Measurements from ENCODE around the gene IGFBP1.
A peak's percentile ranks its signal among the peaks of the same experiment; 100 is the strongest.

Gene IGFBP1

GRCh38 chr7:45881280-45881758, 7.0 kb upstream of the IGFBP1 start:
- no peak for DNase-seq (ENCODE audit: low spot score)

DNA sequence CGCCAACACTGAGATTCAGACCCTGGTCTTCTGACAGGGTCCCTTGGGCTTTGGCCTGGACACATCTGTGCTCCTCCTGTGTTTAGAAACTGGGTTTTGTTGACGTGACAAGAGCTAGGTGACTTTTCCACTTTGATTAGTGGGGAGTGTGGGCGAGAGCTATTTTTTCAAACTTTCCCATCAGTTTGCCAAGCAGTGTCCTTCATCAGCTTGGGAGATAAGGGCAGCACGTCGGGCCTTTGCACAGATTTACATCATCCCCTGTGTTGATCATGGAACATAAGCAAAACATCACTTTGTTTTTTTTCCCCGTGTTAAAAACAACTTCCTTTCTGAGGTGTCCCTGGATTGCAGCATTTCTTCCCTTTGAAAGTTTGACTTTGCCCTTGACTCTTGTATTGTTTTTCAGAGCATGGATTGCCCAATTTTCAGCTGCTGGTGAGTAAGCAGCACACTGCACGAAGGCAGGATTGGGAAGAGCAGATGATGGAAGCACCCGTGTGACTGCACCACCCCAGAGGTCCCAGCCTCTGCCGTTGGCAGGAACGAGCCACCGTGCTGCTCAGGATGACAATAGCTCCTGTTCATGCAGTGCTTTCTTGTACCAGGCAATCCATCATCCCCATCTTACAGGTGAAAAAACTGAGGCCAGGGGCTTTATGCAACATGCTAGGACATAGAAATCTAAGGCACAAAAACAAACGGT, 6.4 kb upstream of the IGFBP1 start:
- no peak for DNase-seq (ENCODE audit: low spot score)

GRCh38 chr7:45882465-45882810, 5.8 kb upstream of the IGFBP1 start:
- DNase-seq (ENCODE audit: low spot score): no peak

- no peak for DNase-seq (ENCODE audit: low spot score)
Observed at GRCh38 chr7:45884136-45884535, 4.2 kb upstream of the IGFBP1 start.

GRCh38 chr7:45885264-45885882, 2.9 kb upstream of the IGFBP1 start:
- DNase-seq (ENCODE audit: low spot score): no peak

DNA sequence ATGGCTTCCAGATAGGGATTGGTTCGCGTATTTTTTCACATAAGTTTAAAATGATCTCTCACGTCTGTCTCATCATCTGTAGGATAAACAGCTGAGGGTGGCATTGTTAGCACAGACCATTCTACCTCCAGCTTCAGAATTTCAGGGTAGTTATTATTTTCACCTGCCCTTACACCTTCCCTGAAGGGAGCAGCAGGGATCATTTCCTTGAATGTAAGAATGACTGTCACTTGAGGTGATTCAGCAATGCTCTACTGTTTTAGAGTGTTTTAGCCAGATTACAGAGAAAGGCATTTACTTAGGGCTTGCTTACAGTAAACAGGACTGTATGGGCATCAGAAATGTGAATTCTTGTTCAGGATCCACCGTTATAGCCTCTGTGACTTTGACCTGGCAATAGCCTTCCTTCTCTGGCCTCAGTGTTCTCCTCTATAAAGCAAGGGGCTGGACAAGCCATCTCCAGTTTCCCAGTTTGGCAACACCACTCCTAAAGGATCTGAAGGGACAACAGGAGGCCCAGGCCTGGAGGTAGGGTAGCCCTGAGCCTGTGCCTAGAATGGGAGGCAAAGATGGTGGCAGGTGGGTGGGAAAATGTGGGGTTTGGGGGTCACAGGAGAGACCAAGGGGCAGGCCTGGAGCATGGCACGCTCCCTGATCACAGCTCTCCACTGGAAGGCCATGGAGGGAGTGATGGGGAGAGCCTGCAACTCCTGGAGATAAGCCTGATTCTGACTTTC, 1.2 kb upstream of the IGFBP1 start:
- no peak for DNase-seq (ENCODE audit: low spot score)

DNA sequence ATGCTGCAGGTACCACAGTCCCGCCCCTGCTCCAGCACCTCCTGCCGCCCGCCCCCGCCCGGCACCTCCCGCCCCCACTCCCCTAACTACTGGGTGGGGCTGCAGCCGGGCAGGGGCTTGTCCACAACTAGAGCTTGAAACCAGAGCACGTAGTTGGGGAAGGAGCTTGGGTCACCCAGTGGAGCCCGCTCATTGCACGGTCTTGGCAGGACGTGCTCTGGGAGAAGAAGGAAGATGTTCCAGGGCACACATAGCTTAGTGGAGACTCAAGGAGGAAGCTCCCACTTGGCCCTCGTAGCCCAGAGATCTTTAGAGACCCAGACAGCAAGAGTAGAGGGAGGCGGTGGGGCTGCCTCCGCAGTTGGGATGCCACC, 692 bp downstream of the IGFBP1 start:
- no peak for DNase-seq (ENCODE audit: low spot score)

GRCh38 chr7:45889367-45890067, 1.2 kb downstream of the IGFBP1 start:
- no peak for DNase-seq (ENCODE audit: low spot score)

- no peak for DNase-seq (ENCODE audit: low spot score)
Observed at GRCh38 chr7:45890125-45890901, 2.0 kb downstream of the IGFBP1 start.

- DNase-seq (ENCODE audit: low spot score): peak; percentile 5
Observed at GRCh38 chr7:45890902-45891461, 2.7 kb downstream of the IGFBP1 start.

DNA sequence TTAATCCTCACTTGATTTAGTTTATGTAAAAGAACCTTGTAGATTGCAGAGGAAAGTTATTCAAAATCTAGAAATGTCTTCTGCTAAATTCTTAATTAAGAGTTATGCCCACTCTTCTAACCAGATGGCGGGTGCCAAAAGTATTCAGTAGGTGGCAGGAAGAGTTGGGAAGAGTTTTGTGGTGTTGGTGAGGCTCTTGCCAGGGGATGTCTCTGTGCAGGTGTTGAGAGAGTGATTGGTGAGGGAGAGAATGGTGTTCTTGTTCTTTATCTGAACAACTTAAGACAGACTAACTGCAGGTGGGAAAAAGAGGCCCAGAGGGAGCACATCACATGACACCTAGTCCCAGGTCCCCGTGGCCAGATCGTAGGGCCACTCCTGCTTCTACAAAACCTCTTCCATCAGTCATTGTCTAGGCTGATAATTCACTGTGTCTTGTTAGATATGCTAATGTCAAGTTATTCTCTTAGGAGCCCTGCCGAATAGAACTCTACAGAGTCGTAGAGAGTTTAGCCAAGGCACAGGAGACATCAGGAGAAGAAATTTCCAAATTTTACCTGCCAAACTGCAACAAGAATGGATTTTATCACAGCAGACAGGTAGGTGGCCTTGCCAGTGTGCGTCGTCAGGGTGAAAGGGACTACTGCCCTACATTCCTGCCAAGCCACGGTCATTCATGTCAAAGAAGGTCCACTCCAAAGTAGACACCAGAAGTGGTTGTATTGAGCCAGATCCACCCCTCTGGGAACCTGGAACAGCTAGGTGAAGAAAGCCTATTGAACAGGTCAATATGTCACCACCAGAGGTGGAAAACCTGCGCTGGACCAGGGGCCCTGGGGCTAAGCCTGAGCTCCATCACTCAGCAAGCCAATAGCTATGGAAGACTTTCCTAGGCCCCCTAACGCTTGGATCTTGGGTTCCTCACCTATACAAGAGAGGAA, 3.4 kb downstream of the IGFBP1 start:
- DNase-seq (ENCODE audit: low spot score): no peak

GRCh38 chr7:45892407-45893035, 4.2 kb downstream of the IGFBP1 start:
- no peak for DNase-seq (ENCODE audit: low spot score)

DNA sequence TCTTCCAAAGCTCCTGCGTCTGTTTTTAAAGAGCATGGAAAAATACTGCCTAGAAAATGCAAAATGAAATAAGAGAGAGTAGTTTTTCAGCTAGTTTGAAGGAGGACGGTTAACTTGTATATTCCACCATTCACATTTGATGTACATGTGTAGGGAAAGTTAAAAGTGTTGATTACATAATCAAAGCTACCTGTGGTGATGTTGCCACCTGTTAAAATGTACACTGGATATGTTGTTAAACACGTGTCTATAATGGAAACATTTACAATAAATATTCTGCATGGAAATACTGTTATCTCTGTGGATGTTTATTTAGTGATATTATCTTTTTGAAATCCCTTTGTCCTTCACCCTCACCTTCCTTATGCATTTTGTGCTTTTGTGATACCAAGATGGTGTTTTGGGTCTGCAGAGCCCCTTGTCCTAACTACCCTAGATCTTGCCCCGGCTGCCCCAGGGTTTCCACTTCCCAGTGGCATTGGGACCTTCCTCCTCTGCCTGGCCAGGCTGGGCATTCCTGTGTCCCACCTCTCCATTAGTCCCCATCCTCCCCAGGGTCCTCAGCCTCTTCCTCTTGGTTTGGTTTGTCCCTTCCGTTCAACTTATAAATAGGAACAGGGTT, 5.2 kb downstream of the IGFBP1 start:
- no peak for DNase-seq (ENCODE audit: low spot score)

DNA sequence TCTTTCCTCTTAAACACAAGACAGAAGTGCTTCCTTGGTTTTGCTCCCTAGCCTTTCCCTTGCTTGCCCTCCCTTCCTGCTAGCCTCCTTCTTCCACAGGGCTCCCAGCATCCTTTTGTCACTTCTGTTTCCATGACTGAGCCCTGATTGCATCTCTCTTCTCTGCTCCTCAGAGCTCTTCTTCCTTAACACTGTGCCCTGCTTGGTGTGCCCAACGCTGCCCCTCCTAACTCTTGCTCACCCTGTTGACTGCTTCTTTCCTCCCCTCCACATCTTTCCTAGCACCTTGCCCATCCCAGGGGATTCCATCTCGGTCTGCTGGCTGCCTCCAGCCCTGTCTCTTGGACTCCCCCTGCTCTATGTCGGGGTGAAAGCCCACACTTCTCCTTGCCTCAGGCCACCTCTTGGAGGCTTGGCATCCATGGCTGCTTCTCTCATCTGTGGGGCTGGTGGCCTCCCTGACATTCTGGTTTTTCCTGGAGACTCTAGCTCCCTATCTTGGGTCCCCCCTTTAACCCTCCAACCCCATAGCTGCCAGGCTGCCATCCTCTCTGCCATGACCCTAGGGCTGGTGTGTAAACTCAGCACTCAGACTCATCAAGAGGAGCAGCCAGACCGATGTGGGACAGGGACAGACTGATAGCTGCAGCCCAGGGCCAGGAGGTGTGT, 5.8 kb downstream of the IGFBP1 start:
- no peak for DNase-seq (ENCODE audit: low spot score)

DNA sequence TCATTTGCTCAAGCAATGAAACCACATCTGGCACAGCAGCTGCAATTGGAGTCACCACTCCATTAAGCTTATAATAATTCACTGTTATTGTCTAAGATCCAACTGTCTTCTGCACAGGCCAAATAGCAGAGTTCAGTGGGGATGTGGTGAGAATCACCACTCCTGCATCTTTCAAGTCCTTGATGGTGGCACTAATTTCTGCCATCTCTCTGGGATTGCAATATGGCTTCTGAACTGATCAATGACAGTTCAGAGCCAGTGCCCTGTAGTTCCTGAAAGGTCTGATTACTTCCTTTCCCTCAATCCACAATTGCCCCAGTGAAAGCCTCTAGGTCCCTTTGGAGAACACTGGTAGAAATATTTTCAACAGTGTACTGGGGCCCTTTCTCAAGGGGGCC, 6.4 kb downstream of the IGFBP1 start:
- no peak for DNase-seq (ENCODE audit: low spot score)

DNA sequence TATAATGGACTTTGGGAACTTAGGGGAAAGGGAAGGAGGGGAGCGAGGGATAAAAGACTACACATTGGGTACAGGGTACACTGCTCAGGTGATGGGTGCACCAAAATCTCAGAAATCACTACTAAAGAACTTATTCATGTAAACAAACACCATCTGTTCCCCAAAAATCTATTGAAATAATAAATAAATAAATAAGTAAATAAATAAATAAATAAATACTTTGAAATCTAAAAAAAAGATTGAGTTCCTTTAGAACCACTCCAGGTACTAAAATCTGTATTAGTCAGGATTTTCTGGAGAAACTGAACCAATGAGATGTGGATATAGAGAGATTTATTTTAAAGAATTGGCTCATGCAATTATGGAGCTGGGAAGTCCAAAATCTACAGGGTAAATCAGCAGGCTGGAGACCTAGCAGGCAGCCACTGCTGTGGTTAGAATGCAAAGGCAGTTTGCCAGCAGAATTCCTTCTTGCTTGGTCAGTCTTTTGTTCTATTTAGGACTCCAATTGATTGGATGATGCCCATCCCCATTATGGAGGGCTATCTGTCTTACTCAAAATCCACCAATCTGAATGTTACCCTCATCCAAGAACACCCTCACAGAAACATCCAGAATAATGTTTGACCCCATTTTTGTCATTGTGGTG, 8.9 kb downstream of the IGFBP1 start:
- DNase-seq (ENCODE audit: low spot score): no peak

GRCh38 chr7:45898222-45898621, 9.9 kb downstream of the IGFBP1 start:
- no peak for DNase-seq (ENCODE audit: low spot score)

DNA sequence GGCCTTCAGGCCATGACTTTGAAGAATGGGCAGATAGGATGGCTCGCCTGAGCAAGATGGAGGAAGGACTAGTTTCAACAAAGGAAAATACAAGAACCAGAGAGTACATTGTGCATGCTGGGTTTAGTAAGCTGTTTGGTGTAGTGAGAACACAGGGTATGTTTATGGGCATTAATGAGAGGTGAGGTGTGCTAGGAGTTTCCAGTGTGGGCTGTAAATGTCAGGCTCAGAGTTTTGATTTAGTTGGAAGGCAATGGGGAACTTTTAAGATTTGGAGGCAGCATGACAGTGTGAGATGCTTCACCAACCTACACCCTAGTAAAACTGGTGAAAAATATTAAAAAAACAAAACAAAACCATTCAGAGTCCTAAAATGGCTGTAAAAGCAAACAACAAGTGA, 13.3 kb downstream of the IGFBP1 start:
- no peak for DNase-seq (ENCODE audit: low spot score)
